Neural cell (in vitro differentiated cells): ENCODE measurements around the gene SHISA7. TPM values are rescaled to one million over a fixed set of nuclear protein-coding genes. Genes with fewer than 3 reads are reported as not detected.

Experiments used
- H2AFZ ChIP-seq: fragments of 200-600, 300-800 bp; sonication (generic), shearing (Covaris generic); 2 replicates; pipeline ENCODE4 v1.6.0; 2014; ENCODE audit warnings: low read depth, mild to moderate bottlenecking, antibody characterized with exemption, low read length, moderate library complexity
- H3F3A ChIP-seq: fragments of 200-600 bp; shearing (Covaris generic); 2 replicates; pipeline ENCODE4 v1.6.1; 2016; ENCODE audit warnings: mild to moderate bottlenecking, moderate library complexity, mixed read lengths, antibody characterized with exemption, low read length; ENCODE audit not compliant: insufficient read depth, poor library complexity, severe bottlenecking
- H3K27ac ChIP-seq: fragments of 200-600, 300-800 bp; sonication (generic), shearing (Covaris generic); 2 replicates; pipeline ENCODE4 v1.5.1; 2014; ENCODE audit warnings: mild to moderate bottlenecking, low read length, moderate library complexity
- H3K27me3 ChIP-seq: fragments of 300-800, 200-600 bp; sonication (generic), shearing (Covaris generic); 2 replicates; pipeline ENCODE4 v1.6.0; 2014; ENCODE audit warnings: mild to moderate bottlenecking, low read depth, low read length, moderate library complexity; ENCODE audit not compliant: insufficient read depth
- H3K36me3 ChIP-seq: fragments of 300-800, 200-600 bp; sonication (generic), shearing (Covaris generic); 2 replicates; pipeline ENCODE4 v1.5.1; 2014; ENCODE audit warnings: mild to moderate bottlenecking, antibody characterized with exemption, low read length, moderate library complexity; ENCODE audit not compliant: insufficient read depth
- H3K4me2 ChIP-seq: fragments of 300-800, 200-600 bp; sonication (generic), shearing (Covaris generic); 2 replicates; pipeline ENCODE4 v1.6.0; 2014; ENCODE audit warnings: mild to moderate bottlenecking, low read length
- H3K4me3 ChIP-seq: fragments of 300-800, 200-600 bp; sonication (generic), shearing (Covaris generic); 2 replicates; pipeline ENCODE4 v1.5.1; 2014; ENCODE audit warnings: mild to moderate bottlenecking, low read length, moderate library complexity
- H3K79me2 ChIP-seq: fragments of 200-600 bp; shearing (Covaris generic); replicated peaks from 2 replicates; pipeline ENCODE4 v1.6.0; 2014; ENCODE audit warnings: mild to moderate bottlenecking, low read length, moderate library complexity; ENCODE audit not compliant: insufficient read depth
- H3K9ac ChIP-seq: fragments of 300-800, 200-600 bp; sonication (generic), shearing (Covaris generic); 2 replicates; pipeline ENCODE4 v1.6.1; 2016; ENCODE audit warnings: mild to moderate bottlenecking, low read length, mixed read lengths
- H3K9me2 ChIP-seq: fragments of 200-600 bp; shearing (Covaris generic); 2 replicates; pipeline ENCODE4 v1.6.1; 2016; ENCODE audit warnings: mild to moderate bottlenecking, low read length, mixed read lengths; ENCODE audit not compliant: insufficient read depth
- H3K9me3 ChIP-seq: fragments of 200-600, 300-800 bp; sonication (generic), shearing (Covaris generic); 2 replicates; pipeline ENCODE4 v1.6.1; 2016; ENCODE audit warnings: mild to moderate bottlenecking, mixed run types, low read length, moderate library complexity, mixed read lengths
- H4K20me1 ChIP-seq: fragments of 200-600 bp; shearing (Covaris generic); 2 replicates; pipeline ENCODE4 v1.6.1; 2016; ENCODE audit warnings: mild to moderate bottlenecking, mixed run types; ENCODE audit not compliant: insufficient read depth
- CTCF ChIP-seq: fragments of 450-650 bp; IDR thresholded peaks from 2 replicates; pipeline ENCODE4 v1.5.1; 2014; ENCODE audit warnings: antibody characterized with exemption, mild to moderate bottlenecking, moderate library complexity; ENCODE audit not compliant: poor library complexity, severe bottlenecking
- EP300 ChIP-seq: fragments of 450-650 bp; conservative IDR thresholded peaks from 2 replicates; pipeline ENCODE4 v1.6.1; 2014; ENCODE audit warnings: antibody characterized with exemption, mild to moderate bottlenecking, moderate library complexity; ENCODE audit not compliant: poor library complexity, severe bottlenecking
- EZH2 ChIP-seq: fragments of 200-600, 300-800 bp; shearing (Covaris generic), sonication (generic); IDR thresholded peaks from 2 replicates; pipeline ENCODE4 v1.6.1; 2014; ENCODE audit warnings: antibody characterized with exemption, low read length, borderline replicate concordance, mild to moderate bottlenecking; ENCODE audit not compliant: insufficient read depth, poor library complexity, severe bottlenecking
- MXI1 ChIP-seq: fragments of 450-650 bp; conservative IDR thresholded peaks from 2 replicates; pipeline ENCODE4 v1.6.1; 2014; ENCODE audit warnings: antibody characterized with exemption, mild to moderate bottlenecking; ENCODE audit not compliant: poor library complexity, severe bottlenecking
- POLR2AphosphoS5 ChIP-seq: IDR thresholded peaks from 2 replicates; pipeline ENCODE4 v1.6.1; 2012
- RAD21 ChIP-seq: fragments of 450-650 bp; conservative IDR thresholded peaks from 2 replicates; pipeline ENCODE4 v1.6.1; 2014; ENCODE audit warnings: antibody characterized with exemption, mild to moderate bottlenecking, moderate library complexity
- REST ChIP-seq: IDR thresholded peaks from 2 replicates; pipeline ENCODE4 v1.6.1; 2012; ENCODE audit warnings: borderline replicate concordance
- SMC3 ChIP-seq: fragments of 450-650 bp; conservative IDR thresholded peaks from 2 replicates; pipeline ENCODE4 v1.6.1; 2014; ENCODE audit warnings: antibody characterized with exemption, mild to moderate bottlenecking, moderate library complexity; ENCODE audit not compliant: poor library complexity
- TAF1 ChIP-seq: IDR thresholded peaks from 2 replicates; pipeline ENCODE4 v1.6.1; 2012; ENCODE audit warnings: low read depth
- polyA plus RNA-seq: library from polyadenylated mRNA; depleted of rRNA; stranded (reverse); fragments of >200 nt; gene quantifications from 2 replicates; pipeline ENCODE4 v1.2.3, GENCODE V29; 2014

SHISA7 gene
- polyA plus RNA-seq, 1 donor from 2014 or later: 4.5 TPM

- H3K9me3 ChIP-seq: no peaks in the 10 kb centered on the region
- peaks cover 32% of the 10 kb centered on the region for H3K27me3 ChIP-seq
- no peaks in the 10 kb centered on the region for H3K79me2 ChIP-seq
- no peak overlapping the region for H3K4me3 ChIP-seq
- no peak overlapping the region for H3K27ac ChIP-seq
- H3F3A ChIP-seq: no peaks in the 10 kb centered on the region
- no peak for TF ChIP-seq MXI1
- TF ChIP-seq EP300: no peak
- no peak for TF ChIP-seq RAD21
- H4K20me1 ChIP-seq: no peaks in the 10 kb centered on the region
- no peaks in the 10 kb centered on the region for H3K36me3 ChIP-seq
- no peaks in the 10 kb centered on the region for H3K9me2 ChIP-seq
- no peak overlapping the region for H3K9ac ChIP-seq
- no peak overlapping the region for H3K4me2 ChIP-seq
- no peak overlapping the region for H2AFZ ChIP-seq
These were observed 4.5 kb upstream of the SHISA7 start for GRCh38 chr19:55447421-55448174.

GRCh38 chr19:55446060-55446459 is 3.0 kb upstream of the SHISA7 start:
- Histone ChIP-seq H2AFZ (no peak overlapping the region), H3K4me2 (no peak overlapping the region), H3F3A (no peaks in the 10 kb centered on the region), H3K27me3 (peaks cover 40% of the 10 kb centered on the region), H3K27ac (no peak overlapping the region), H3K4me3 (no peak overlapping the region), H3K9ac (no peak overlapping the region), H3K79me2 (no peaks in the 10 kb centered on the region), H3K9me3 (no peaks in the 10 kb centered on the region), H3K36me3 (no peaks in the 10 kb centered on the region), H4K20me1 (peaks cover 6% of the 10 kb centered on the region), H3K9me2 (no peaks in the 10 kb centered on the region)
- TF ChIP-seq REST (no peak), MXI1 (no peak), RAD21 (no peak), CTCF (no peak), EZH2 (no peak), EP300 (no peak), TAF1 (no peak), POLR2AphosphoS5 (no peak), SMC3 (no peak)
